DOHH2 (cell line): ENCODE measurements around the gene ADK.

Source experiments
- H3F3A ChIP-seq: fragments of 200-600 bp; sonication (generic), shearing (Covaris generic); 2 replicates; pipeline ENCODE4 v1.6.0; 2016; ENCODE audit warnings: antibody characterized with exemption, mild to moderate bottlenecking; ENCODE audit not compliant: control insufficient read depth, insufficient read depth
- H3K27ac ChIP-seq: fragments of 200-600 bp; sonication (generic); 2 replicates; pipeline ENCODE4 v1.5.1; 2014; ENCODE audit warnings: low read depth, mild to moderate bottlenecking, low read length, moderate library complexity
- H3K27me3 ChIP-seq: fragments of 200-600 bp; sonication (generic); 2 replicates; pipeline ENCODE4 v1.6.1; 2014; ENCODE audit warnings: mild to moderate bottlenecking, low read length, mixed read lengths; ENCODE audit not compliant: control insufficient read depth
- H3K36me3 ChIP-seq: fragments of 200-600 bp; sonication (generic); 2 replicates; pipeline ENCODE4 v1.6.1; 2014; ENCODE audit warnings: mild to moderate bottlenecking, low read length, moderate library complexity, mixed read lengths; ENCODE audit not compliant: control insufficient read depth
- H3K4me1 ChIP-seq: fragments of 200-600 bp; sonication (generic); 2 replicates; pipeline ENCODE4 v1.6.1; 2014; ENCODE audit warnings: mild to moderate bottlenecking, low read length, mixed read lengths; ENCODE audit not compliant: control insufficient read depth
- H3K4me2 ChIP-seq: fragments of 200-600 bp; sonication (generic); 2 replicates; pipeline ENCODE4 v1.6.0; 2014; ENCODE audit warnings: mild to moderate bottlenecking, low read length, moderate library complexity
- H3K4me3 ChIP-seq: fragments of 200-600 bp; sonication (generic); 2 replicates; pipeline ENCODE4 v1.5.1; 2014; ENCODE audit warnings: mild to moderate bottlenecking, low read length, mixed read lengths
- H3K79me2 ChIP-seq: fragments of 200-600 bp; sonication (generic); 2 replicates; pipeline ENCODE4 v1.6.1; 2014; ENCODE audit warnings: mild to moderate bottlenecking, low read length, mixed read lengths; ENCODE audit not compliant: control insufficient read depth
- H3K9me2 ChIP-seq: fragments of 200-600 bp; sonication (generic); replicated peaks from 2 replicates; pipeline ENCODE4 v1.6.1; 2014; ENCODE audit warnings: mild to moderate bottlenecking, low read length, mixed read lengths; ENCODE audit not compliant: control insufficient read depth
- H3K9me3 ChIP-seq: fragments of 200-600 bp; sonication (generic); 2 replicates; pipeline ENCODE4 v1.6.1; 2014; ENCODE audit warnings: antibody characterized with exemption, low read length, mixed read lengths; ENCODE audit not compliant: control insufficient read depth, insufficient read depth
- H4K20me1 ChIP-seq: fragments of 200-600 bp; sonication (generic); 2 replicates; pipeline ENCODE4 v1.6.0; 2014; ENCODE audit warnings: low read depth, mild to moderate bottlenecking, antibody characterized with exemption, low read length, moderate library complexity; ENCODE audit not compliant: control insufficient read depth, insufficient read depth
- CTCF ChIP-seq: fragments of 200-600 bp; sonication (generic); IDR thresholded peaks from one replicate; pipeline ENCODE4 v1.5.1; 2014; ENCODE audit warnings: antibody characterized with exemption, mild to moderate bottlenecking, low read depth, low read length; ENCODE audit not compliant: poor library complexity, severe bottlenecking
- EZH2phosphoT487 ChIP-seq: fragments of 200-600 bp; sonication (generic); IDR thresholded peaks from 2 replicates; pipeline ENCODE4 v1.6.1; 2017; ENCODE audit warnings: borderline replicate concordance, mild to moderate bottlenecking, antibody characterized with exemption, low read length, moderate library complexity, mixed read lengths

ADK gene

GRCh38 chr10:74424565-74424964, 273.5 kb downstream of the ADK start:
- Histone ChIP-seq H3K4me2 (no peak overlapping the region), H3F3A (no peaks in the 10 kb centered on the region), H3K4me3 (no peak overlapping the region), H3K79me2 (no peaks in the 10 kb centered on the region), H3K27ac (no peak overlapping the region), H3K36me3 (no peaks in the 10 kb centered on the region), H4K20me1 (no peaks in the 10 kb centered on the region), H3K9me2 (no peaks in the 10 kb centered on the region), H3K4me1 (peaks cover 8% of the 10 kb centered on the region), H3K27me3 (no peaks in the 10 kb centered on the region), H3K9me3 (no peaks in the 10 kb centered on the region)
- TF ChIP-seq EZH2phosphoT487 (no peak), CTCF (no peak)

- no peak overlapping the region for H3K4me2 ChIP-seq
- no peak for TF ChIP-seq CTCF
- TF ChIP-seq EZH2phosphoT487, result no peak
- H3K36me3 ChIP-seq, result no peaks in the 10 kb centered on the region
- no peaks in the 10 kb centered on the region for H4K20me1 ChIP-seq
- H3K9me2 ChIP-seq, result no peaks in the 10 kb centered on the region
- no peaks in the 10 kb centered on the region for H3K79me2 ChIP-seq
- no peak overlapping the region for H3K4me3 ChIP-seq
- no peaks in the 10 kb centered on the region for H3K9me3 ChIP-seq
- no peaks in the 10 kb centered on the region for H3F3A ChIP-seq
- H3K4me1 ChIP-seq, result no peaks in the 10 kb centered on the region
- H3K27ac ChIP-seq, result no peak overlapping the region
- no peaks in the 10 kb centered on the region for H3K27me3 ChIP-seq
These were observed 274.5 kb downstream of the ADK start for GRCh38 chr10:74425456-74426001.

- no peak overlapping the region for H3K27ac ChIP-seq
- H3K4me3 ChIP-seq, result no peak overlapping the region
- H3K9me2 ChIP-seq, result no peaks in the 10 kb centered on the region
- TF ChIP-seq CTCF, result no peak
- no peak for TF ChIP-seq EZH2phosphoT487
- H3F3A ChIP-seq, result no peaks in the 10 kb centered on the region
- H3K4me2 ChIP-seq, result no peak overlapping the region
- H3K27me3 ChIP-seq, result no peaks in the 10 kb centered on the region
- H3K9me3 ChIP-seq, result no peaks in the 10 kb centered on the region
- no peaks in the 10 kb centered on the region for H3K4me1 ChIP-seq
- no peaks in the 10 kb centered on the region for H4K20me1 ChIP-seq
- H3K79me2 ChIP-seq, result no peaks in the 10 kb centered on the region
- no peaks in the 10 kb centered on the region for H3K36me3 ChIP-seq
These were observed 280.8 kb downstream of the ADK start for GRCh38 chr10:74431816-74432215.
